Measurements from ENCODE around the gene SLC30A2. TPM values are rescaled to one million over a fixed set of nuclear protein-coding genes. Genes with fewer than 3 reads are reported as not detected.

The SLC30A2 gene
- total and polyA plus RNA-seq, 2 experiments from 2014 or later = 0.07 TPM; not detected in 1

- no peaks in the 10 kb centered on the region; the same call in 1 of the 2 replicates for H4K20me1 ChIP-seq (replicated peaks; ENCODE audit: insufficient read depth)
- no peaks in the 10 kb centered on the region for H3K36me3 ChIP-seq (ENCODE audit: insufficient read depth)
- H3K79me2 ChIP-seq (replicated peaks; ENCODE audit: insufficient read depth) = no peaks in the 10 kb centered on the region
- no peaks in the 10 kb centered on the region for H3F3A ChIP-seq (replicated peaks; ENCODE audit: low read depth)
- H3K27ac ChIP-seq (ENCODE audit: low read depth) = no peak overlapping the region; the same call in 1 of the 2 replicates
- H3K4me3 ChIP-seq = no peak overlapping the region
- no peaks in the 10 kb centered on the region for H3K9me2 ChIP-seq (ENCODE audit: insufficient read depth)
- ATAC-seq (no peak), DNase-seq (ENCODE audit: low spot score) (no peak)
- H3K27me3 ChIP-seq (ENCODE audit: insufficient read depth) = no peaks in the 10 kb centered on the region
- Mint-ChIP-seq H3K36me3 (ENCODE audit: low read depth) (peaks cover 23% of the 10 kb centered on the region), H3K4me3 (no peak overlapping the region), H3K27ac (no peak overlapping the region), H3K9me3 (no peaks in the 10 kb centered on the region; the same call in 2 of the 3 replicates), H3K27me3 (ENCODE audit: insufficient read depth, low read depth, poor library complexity) (peaks cover 2% of the 10 kb centered on the region), H3K4me1 (peaks cover 5% of the 10 kb centered on the region)
- no peak overlapping the region for H3K4me2 ChIP-seq
- TF ChIP-seq POLR2AphosphoS5 (IDR thresholded peaks at IDR 0.05; ENCODE audit: low read depth) (no peak), NANOG (IDR thresholded peaks at IDR 0.05; ENCODE audit: borderline replicate concordance) (no peak), EZH2phosphoT487 (IDR thresholded peaks at IDR 0.05; ENCODE audit: unreplicated experiment) (no peak), CTCF (conservative IDR thresholded peaks at IDR 0.05; ENCODE audit: low read depth in 2 of 2) (no peak), STAT1 (IDR thresholded peaks at IDR 0.05; ENCODE audit: unreplicated experiment) (no peak), ZNF331 (CRISPR knock-in tag; IDR thresholded peaks at IDR 0.05; ENCODE audit: low read depth) (no peak), ETS1 (IDR thresholded peaks at IDR 0.05) (no peak), ZNF114 (CRISPR knock-in tag; IDR thresholded peaks at IDR 0.05) (no peak), CREB1 (CRISPR knock-in tag; IDR thresholded peaks at IDR 0.05; ENCODE audit: low read depth) (no peak), JUNB (IDR thresholded peaks at IDR 0.05; ENCODE audit: unreplicated experiment) (no peak), EZH2 (IDR thresholded peaks at IDR 0.05; ENCODE audit: low read depth, unreplicated experiment) (no peak)
- TF ChIP-seq, protein P1, sequence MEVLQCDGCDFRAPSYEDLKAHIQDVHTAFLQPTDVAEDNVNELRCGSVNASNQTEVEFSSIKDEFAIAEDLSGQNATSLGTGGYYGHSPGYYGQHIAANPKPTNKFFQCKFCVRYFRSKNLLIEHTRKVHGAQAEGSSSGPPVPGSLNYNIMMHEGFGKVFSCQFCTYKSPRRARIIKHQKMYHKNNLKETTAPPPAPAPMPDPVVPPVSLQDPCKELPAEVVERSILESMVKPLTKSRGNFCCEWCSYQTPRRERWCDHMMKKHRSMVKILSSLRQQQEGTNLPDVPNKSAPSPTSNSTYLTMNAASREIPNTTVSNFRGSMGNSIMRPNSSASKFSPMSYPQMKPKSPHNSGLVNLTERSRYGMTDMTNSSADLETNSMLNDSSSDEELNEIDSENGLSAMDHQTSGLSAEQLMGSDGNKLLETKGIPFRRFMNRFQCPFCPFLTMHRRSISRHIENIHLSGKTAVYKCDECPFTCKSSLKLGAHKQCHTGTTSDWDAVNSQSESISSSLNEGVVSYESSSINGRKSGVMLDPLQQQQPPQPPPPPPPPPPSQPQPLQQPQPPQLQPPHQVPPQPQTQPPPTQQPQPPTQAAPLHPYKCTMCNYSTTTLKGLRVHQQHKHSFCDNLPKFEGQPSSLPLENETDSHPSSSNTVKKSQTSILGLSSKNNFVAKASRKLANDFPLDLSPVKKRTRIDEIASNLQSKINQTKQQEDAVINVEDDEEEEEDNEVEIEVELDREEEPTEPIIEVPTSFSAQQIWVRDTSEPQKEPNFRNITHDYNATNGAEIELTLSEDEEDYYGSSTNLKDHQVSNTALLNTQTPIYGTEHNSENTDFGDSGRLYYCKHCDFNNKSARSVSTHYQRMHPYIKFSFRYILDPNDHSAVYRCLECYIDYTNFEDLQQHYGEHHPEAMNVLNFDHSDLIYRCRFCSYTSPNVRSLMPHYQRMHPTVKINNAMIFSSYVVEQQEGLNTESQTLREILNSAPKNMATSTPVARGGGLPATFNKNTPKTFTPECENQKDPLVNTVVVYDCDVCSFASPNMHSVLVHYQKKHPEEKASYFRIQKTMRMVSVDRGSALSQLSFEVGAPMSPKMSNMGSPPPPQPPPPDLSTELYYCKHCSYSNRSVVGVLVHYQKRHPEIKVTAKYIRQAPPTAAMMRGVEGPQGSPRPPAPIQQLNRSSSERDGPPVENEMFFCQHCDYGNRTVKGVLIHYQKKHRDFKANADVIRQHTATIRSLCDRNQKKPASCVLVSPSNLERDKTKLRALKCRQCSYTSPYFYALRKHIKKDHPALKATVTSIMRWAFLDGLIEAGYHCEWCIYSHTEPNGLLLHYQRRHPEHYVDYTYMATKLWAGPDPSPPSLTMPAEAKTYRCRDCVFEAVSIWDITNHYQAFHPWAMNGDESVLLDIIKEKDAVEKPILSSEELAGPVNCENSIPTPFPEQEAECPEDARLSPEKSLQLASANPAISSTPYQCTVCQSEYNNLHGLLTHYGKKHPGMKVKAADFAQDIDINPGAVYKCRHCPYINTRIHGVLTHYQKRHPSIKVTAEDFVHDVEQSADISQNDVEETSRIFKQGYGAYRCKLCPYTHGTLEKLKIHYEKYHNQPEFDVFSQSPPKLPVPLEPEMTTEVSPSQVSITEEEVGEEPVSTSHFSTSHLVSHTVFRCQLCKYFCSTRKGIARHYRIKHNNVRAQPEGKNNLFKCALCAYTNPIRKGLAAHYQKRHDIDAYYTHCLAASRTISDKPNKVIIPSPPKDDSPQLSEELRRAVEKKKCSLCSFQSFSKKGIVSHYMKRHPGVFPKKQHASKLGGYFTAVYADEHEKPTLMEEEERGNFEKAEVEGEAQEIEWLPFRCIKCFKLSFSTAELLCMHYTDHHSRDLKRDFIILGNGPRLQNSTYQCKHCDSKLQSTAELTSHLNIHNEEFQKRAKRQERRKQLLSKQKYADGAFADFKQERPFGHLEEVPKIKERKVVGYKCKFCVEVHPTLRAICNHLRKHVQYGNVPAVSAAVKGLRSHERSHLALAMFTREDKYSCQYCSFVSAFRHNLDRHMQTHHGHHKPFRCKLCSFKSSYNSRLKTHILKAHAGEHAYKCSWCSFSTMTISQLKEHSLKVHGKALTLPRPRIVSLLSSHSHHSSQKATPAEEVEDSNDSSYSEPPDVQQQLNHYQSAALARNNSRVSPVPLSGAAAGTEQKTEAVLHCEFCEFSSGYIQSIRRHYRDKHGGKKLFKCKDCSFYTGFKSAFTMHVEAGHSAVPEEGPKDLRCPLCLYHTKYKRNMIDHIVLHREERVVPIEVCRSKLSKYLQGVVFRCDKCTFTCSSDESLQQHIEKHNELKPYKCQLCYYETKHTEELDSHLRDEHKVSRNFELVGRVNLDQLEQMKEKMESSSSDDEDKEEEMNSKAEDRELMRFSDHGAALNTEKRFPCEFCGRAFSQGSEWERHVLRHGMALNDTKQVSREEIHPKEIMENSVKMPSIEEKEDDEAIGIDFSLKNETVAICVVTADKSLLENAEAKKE (CRISPR knock-in tag; IDR thresholded peaks at IDR 0.05) = no peak
- TF ChIP-seq, protein P2, sequence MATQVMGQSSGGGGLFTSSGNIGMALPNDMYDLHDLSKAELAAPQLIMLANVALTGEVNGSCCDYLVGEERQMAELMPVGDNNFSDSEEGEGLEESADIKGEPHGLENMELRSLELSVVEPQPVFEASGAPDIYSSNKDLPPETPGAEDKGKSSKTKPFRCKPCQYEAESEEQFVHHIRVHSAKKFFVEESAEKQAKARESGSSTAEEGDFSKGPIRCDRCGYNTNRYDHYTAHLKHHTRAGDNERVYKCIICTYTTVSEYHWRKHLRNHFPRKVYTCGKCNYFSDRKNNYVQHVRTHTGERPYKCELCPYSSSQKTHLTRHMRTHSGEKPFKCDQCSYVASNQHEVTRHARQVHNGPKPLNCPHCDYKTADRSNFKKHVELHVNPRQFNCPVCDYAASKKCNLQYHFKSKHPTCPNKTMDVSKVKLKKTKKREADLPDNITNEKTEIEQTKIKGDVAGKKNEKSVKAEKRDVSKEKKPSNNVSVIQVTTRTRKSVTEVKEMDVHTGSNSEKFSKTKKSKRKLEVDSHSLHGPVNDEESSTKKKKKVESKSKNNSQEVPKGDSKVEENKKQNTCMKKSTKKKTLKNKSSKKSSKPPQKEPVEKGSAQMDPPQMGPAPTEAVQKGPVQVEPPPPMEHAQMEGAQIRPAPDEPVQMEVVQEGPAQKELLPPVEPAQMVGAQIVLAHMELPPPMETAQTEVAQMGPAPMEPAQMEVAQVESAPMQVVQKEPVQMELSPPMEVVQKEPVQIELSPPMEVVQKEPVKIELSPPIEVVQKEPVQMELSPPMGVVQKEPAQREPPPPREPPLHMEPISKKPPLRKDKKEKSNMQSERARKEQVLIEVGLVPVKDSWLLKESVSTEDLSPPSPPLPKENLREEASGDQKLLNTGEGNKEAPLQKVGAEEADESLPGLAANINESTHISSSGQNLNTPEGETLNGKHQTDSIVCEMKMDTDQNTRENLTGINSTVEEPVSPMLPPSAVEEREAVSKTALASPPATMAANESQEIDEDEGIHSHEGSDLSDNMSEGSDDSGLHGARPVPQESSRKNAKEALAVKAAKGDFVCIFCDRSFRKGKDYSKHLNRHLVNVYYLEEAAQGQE (IDR thresholded peaks at IDR 0.05; ENCODE audit: unreplicated experiment) = no peak
- H2AFZ ChIP-seq = no peak overlapping the region
- H3K4me1 ChIP-seq (ENCODE audit: insufficient read depth) = no peaks in the 10 kb centered on the region
Measured at GRCh38 chr1:25987951-25988350, 58.0 kb downstream of the SLC30A2 start.
